Hepatocyte (in vitro differentiated cells): Measurements from ENCODE around the gene HASPIN. TPM values are rescaled to one million over a fixed set of nuclear protein-coding genes. Genes with fewer than 3 reads are reported as not detected.

Experiments
- DNase-seq: peaks from one replicate; pipeline ENCODE4 v3.0.0-alpha.2; 2016; ENCODE audit warnings: low spot score
- H2AFZ ChIP-seq: fragments of 200-600 bp; sonication (generic); 2 replicates; pipeline ENCODE4 v1.6.0; 2016; ENCODE audit warnings: antibody characterized with exemption, mild to moderate bottlenecking
- H3K27ac ChIP-seq: fragments of 200-600 bp; sonication (generic); 2 replicates; pipeline ENCODE4 v1.5.1; 2016; ENCODE audit warnings: mild to moderate bottlenecking
- H3K27me3 ChIP-seq: fragments of 200-600 bp; sonication (generic); 2 replicates; pipeline ENCODE4 v1.6.1; 2016
- H3K36me3 ChIP-seq: fragments of 200-600 bp; sonication (generic); replicated peaks from 2 replicates; pipeline ENCODE4 v1.5.1; 2016; ENCODE audit warnings: low read depth; ENCODE audit not compliant: insufficient read depth
- H3K4me1 ChIP-seq: fragments of 200-600 bp; sonication (generic); 2 replicates; pipeline ENCODE4 v1.5.1; 2016; ENCODE audit warnings: mild to moderate bottlenecking, moderate library complexity; ENCODE audit not compliant: insufficient read depth
- H3K4me2 ChIP-seq: fragments of 200-600 bp; sonication (generic); 2 replicates; pipeline ENCODE4 v1.6.0; 2016
- H3K4me3 ChIP-seq: fragments of 200-600 bp; sonication (generic); 2 replicates; pipeline ENCODE4 v1.5.1; 2016; ENCODE audit warnings: mild to moderate bottlenecking
- H3K79me2 ChIP-seq: fragments of 200-600 bp; sonication (generic); 2 replicates; pipeline ENCODE4 v1.6.0; 2017; ENCODE audit warnings: mild to moderate bottlenecking
- H3K9me2 ChIP-seq: fragments of 200-600 bp; sonication (generic); replicated peaks from 2 replicates; pipeline ENCODE4 v1.6.0; 2017; ENCODE audit warnings: mild to moderate bottlenecking; ENCODE audit not compliant: insufficient read depth
- H3K9me3 ChIP-seq: fragments of 200-600 bp; sonication (generic); 2 replicates; pipeline ENCODE4 v1.5.1; 2016; ENCODE audit warnings: low read depth, mild to moderate bottlenecking
- H4K20me1 ChIP-seq: fragments of 200-600 bp; sonication (generic); 2 replicates; pipeline ENCODE4 v1.6.0; 2016; ENCODE audit warnings: mild to moderate bottlenecking; ENCODE audit not compliant: insufficient read depth, poor library complexity, severe bottlenecking
- CTCF ChIP-seq: fragments of 200-600 bp; sonication (generic); IDR thresholded peaks from 2 replicates; pipeline ENCODE4 v1.5.1; 2016; ENCODE audit warnings: antibody characterized with exemption, mild to moderate bottlenecking; ENCODE audit not compliant: poor library complexity
- EZH2 ChIP-seq: fragments of 200-600 bp; sonication (generic); IDR thresholded peaks from 2 replicates; pipeline ENCODE4 v1.6.1; 2016; ENCODE audit warnings: antibody characterized with exemption, mild to moderate bottlenecking, borderline replicate concordance
- EZH2phosphoT487 ChIP-seq: fragments of 200-600 bp; sonication (generic); IDR thresholded peaks from one replicate; pipeline ENCODE4 v1.6.1; 2018; ENCODE audit warnings: antibody characterized with exemption, mild to moderate bottlenecking, low read depth, moderate library complexity; ENCODE audit not compliant: unreplicated experiment, severe bottlenecking
- WGBS: methylation state at CpG from one replicate; pipeline ENCODE4 v1.1.6; 2016; ENCODE audit warnings: low lambda C conversion rate; ENCODE audit errors: missing lambda C conversion rate; 5-methylcytosine and 5-hydroxymethylcytosine counted together
- polyA plus RNA-seq: library from polyadenylated mRNA; unstranded; fragments of >200 nt; fragmentation: Nextera tagmentation; extraction: Ambion mirVana; gene quantifications from 2 replicates; pipeline ENCODE4 v1.2.1, GENCODE V29; 2016
- total RNA-seq: library from RNA; depleted of rRNA; stranded (reverse); fragments of >200 nt; gene quantifications from 2 replicates; pipeline ENCODE4 v1.2.3, GENCODE V29; 2014

Gene HASPIN
- total and polyA plus RNA-seq, 2 experiments from 2014 or later, result 1.1 to 1.5 TPM

DNA sequence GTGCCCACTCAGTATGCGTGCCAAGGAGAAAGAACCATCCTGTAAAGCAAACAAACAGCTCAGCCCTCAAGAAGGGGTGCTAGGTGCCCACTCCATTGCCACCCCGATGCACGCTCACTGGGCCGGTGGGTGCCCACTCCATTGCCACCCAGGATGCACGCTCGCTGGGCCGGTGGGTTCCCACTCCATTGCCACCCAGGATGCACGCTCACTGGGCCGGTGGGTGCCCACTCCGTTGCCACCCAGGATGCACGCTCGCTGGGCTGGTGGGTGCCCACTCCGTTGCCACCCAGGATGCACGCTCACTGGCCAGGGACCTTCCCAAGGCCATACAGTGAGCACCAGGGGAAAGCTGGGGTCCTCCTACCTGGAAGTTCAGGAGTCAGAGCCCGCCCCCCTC, 28.1 kb downstream of the HASPIN start:
- 97% methylated on average over 15 of the region's 15 CpGs for WGBS
- no peaks in the 10 kb centered on the region for H3K9me3 ChIP-seq
- H3K79me2 ChIP-seq, result no peaks in the 10 kb centered on the region
- H3K4me3 ChIP-seq, result no peak overlapping the region
- H3K27me3 ChIP-seq, result no peaks in the 10 kb centered on the region
- H4K20me1 ChIP-seq, result no peaks in the 10 kb centered on the region
- DNase-seq, result no peak
- TF ChIP-seq EZH2, result no peak
- no peak for TF ChIP-seq EZH2phosphoT487
- no peaks in the 10 kb centered on the region for H3K4me1 ChIP-seq
- H3K9me2 ChIP-seq, result no peaks in the 10 kb centered on the region
- no peak overlapping the region for H2AFZ ChIP-seq
- no peak overlapping the region for H3K4me2 ChIP-seq
- H3K36me3 ChIP-seq, result no peaks in the 10 kb centered on the region
- no peak overlapping the region for H3K27ac ChIP-seq

- no peak for DNase-seq
- Histone ChIP-seq H3K4me2 (no peak overlapping the region), H3K9me3 (no peaks in the 10 kb centered on the region), H3K36me3 (no peaks in the 10 kb centered on the region), H2AFZ (no peak overlapping the region), H3K9me2 (no peaks in the 10 kb centered on the region), H3K4me3 (no peak overlapping the region), H3K4me1 (no peaks in the 10 kb centered on the region), H3K27ac (no peak overlapping the region), H3K27me3 (no peaks in the 10 kb centered on the region), H3K79me2 (no peaks in the 10 kb centered on the region), H4K20me1 (no peaks in the 10 kb centered on the region)
- 84% methylated on average over 12 of the region's 12 CpGs for WGBS
- TF ChIP-seq EZH2 (no peak), CTCF (no peak), EZH2phosphoT487 (no peak)
Measured at GRCh38 chr17:3753624-3754023, 29.9 kb downstream of the HASPIN start.

DNA sequence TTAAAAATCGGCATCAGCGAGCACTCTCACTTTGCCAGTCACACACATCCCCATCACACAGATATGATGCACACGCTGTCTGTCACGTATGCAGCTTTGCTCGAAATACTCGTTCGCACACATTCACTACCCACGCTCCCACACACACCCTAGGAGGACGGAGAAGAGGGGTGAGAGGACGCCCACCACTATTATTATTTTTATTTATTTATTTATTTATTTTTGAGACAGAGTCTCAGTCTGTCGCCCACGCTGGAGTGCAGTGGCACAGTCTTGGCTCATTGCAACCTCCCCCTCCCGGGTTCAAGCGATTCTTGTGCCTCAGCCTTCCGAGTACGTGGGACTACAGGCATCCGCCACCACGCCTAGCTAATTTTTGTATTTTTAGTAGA, 30.4 kb downstream of the HASPIN start:
- no peaks in the 10 kb centered on the region for H3K4me1 ChIP-seq
- H3K4me3 ChIP-seq, result no peak overlapping the region
- no peaks in the 10 kb centered on the region for H3K9me2 ChIP-seq
- no peak overlapping the region for H3K27ac ChIP-seq
- no peak for DNase-seq
- no peaks in the 10 kb centered on the region for H3K27me3 ChIP-seq
- H3K9me3 ChIP-seq, result no peaks in the 10 kb centered on the region
- WGBS, result 91% methylated on average over 18 of the region's 18 CpGs
- H3K79me2 ChIP-seq, result no peaks in the 10 kb centered on the region
- no peaks in the 10 kb centered on the region for H4K20me1 ChIP-seq
- H3K36me3 ChIP-seq, result no peaks in the 10 kb centered on the region
- peak overlapping the region; percentile 93 for H3K4me2 ChIP-seq
- H2AFZ ChIP-seq, result no peak overlapping the region
- TF ChIP-seq EZH2 (no peak), CTCF (no peak), EZH2phosphoT487 (no peak)

- Histone ChIP-seq H4K20me1 (no peaks in the 10 kb centered on the region), H3K36me3 (no peaks in the 10 kb centered on the region), H2AFZ (peak overlapping the region; percentile 99), H3K27ac (peak overlapping the region; percentile 93), H3K79me2 (no peaks in the 10 kb centered on the region), H3K4me1 (no peaks in the 10 kb centered on the region), H3K27me3 (no peaks in the 10 kb centered on the region), H3K4me3 (peak overlapping the region; percentile 61), H3K4me2 (peak overlapping the region; percentile 93), H3K9me2 (no peaks in the 10 kb centered on the region), H3K9me3 (no peaks in the 10 kb centered on the region)
- TF ChIP-seq EZH2 (no peak), CTCF (no peak), EZH2phosphoT487 (no peak)
- DNase-seq, result peak; percentile 96
- 11% methylated on average over 30 of the region's 56 CpGs for WGBS
Measured at GRCh38 chr17:3754458-3755334, 31.0 kb downstream of the HASPIN start.
